Neural progenitor cell (in vitro differentiated cells): ENCODE measurements around the gene ZNF273.

Experiments used
- EZH2 ChIP-seq: fragments of 200-600 bp; sonication (generic); IDR thresholded peaks from 2 replicates; pipeline ENCODE4 v1.6.1; 2017; ENCODE audit warnings: antibody characterized with exemption, mild to moderate bottlenecking, moderate library complexity
- EZH2phosphoT487 ChIP-seq: fragments of 200-600 bp; sonication (generic); IDR thresholded peaks from 2 replicates; pipeline ENCODE4 v1.6.1; 2017; ENCODE audit warnings: antibody characterized with exemption
- TF ChIP-seq, protein P1 (sequence below): fragments of 200-600 bp; sonication (generic); IDR thresholded peaks from 2 replicates; pipeline ENCODE4 v1.5.1; 2017; ENCODE audit warnings: antibody characterized with exemption, mild to moderate bottlenecking

DNA sequence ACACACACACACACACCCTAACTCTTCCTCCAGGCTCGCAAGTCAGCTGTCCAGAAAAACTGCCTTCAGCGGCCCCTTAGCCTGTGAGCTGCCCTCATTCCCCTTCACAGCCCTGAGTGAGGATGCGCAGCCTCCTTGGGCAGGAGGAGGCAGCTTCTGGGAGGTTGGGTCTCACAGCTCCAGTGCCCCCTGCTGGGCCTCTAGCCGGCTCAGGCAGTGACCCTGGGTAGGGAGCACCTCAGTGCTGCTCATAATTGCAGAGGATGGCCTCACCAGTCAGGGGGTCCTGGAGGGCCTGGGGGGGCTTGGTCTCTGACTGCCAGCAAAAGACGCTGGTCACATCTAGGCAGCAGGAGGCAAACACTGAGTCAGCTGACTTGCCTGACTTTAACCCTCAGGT lies 43.7 kb downstream of the ZNF273 start:
- TF ChIP-seq, protein P1, sequence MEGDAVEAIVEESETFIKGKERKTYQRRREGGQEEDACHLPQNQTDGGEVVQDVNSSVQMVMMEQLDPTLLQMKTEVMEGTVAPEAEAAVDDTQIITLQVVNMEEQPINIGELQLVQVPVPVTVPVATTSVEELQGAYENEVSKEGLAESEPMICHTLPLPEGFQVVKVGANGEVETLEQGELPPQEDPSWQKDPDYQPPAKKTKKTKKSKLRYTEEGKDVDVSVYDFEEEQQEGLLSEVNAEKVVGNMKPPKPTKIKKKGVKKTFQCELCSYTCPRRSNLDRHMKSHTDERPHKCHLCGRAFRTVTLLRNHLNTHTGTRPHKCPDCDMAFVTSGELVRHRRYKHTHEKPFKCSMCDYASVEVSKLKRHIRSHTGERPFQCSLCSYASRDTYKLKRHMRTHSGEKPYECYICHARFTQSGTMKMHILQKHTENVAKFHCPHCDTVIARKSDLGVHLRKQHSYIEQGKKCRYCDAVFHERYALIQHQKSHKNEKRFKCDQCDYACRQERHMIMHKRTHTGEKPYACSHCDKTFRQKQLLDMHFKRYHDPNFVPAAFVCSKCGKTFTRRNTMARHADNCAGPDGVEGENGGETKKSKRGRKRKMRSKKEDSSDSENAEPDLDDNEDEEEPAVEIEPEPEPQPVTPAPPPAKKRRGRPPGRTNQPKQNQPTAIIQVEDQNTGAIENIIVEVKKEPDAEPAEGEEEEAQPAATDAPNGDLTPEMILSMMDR, result peak; percentile 16
- TF ChIP-seq EZH2 (no peak), EZH2phosphoT487 (no peak)
